GM19193 (cell line): ENCODE results near the gene SCRG1.

Experiments used
- POLR2A ChIP-seq: IDR thresholded peaks from 4 replicates; pipeline ENCODE4 v1.6.1; 2011; ENCODE audit not compliant: insufficient read depth, insufficient read length; ENCODE audit errors: extremely low read depth

The SCRG1 gene

GRCh38 chr4:173381610-173382009 lies 17.3 kb downstream of the SCRG1 start:
- TF ChIP-seq POLR2A: no peak

DNA sequence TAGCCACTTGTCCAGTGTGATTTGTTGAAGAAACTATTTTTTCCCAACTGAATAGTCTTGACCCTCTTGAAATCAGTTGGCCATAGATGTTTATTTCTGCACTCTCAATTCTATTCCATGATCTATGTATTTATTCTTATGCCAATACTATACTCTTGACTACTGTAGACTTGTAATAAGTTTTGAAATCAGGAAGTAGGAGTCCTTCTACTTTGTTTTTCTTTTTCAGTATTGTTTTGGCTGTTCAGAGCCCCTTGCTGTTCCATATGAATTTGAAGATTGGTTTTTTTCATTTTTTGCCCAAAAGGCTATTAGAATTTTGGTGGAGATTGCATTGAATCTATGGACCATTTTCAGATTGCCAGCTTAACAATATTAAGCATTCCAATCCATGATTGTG lies 17.9 kb downstream of the SCRG1 start:
- TF ChIP-seq POLR2A: no peak

DNA sequence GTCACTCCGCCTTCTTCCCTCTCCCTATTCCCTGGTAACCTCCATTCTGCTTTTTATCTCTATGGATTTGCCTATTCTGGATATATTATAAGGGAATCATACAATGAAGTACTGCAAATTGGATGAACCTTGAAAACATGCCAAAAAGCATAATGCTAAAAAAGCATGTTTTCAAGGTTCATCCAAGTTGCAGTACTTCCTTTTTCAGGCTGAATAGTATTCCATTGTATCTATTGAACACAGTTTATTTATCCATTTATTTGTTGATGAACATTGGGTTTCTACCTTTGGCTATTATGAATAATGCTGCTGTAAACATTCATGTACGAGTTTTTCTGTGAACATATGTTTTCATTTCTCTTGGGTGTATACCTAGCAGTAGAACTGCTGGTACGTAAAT lies 19.0 kb downstream of the SCRG1 start:
- no peak for TF ChIP-seq POLR2A

GRCh38 chr4:173374588-173374987 lies 24.3 kb downstream of the SCRG1 start:
- TF ChIP-seq POLR2A: no peak

DNA sequence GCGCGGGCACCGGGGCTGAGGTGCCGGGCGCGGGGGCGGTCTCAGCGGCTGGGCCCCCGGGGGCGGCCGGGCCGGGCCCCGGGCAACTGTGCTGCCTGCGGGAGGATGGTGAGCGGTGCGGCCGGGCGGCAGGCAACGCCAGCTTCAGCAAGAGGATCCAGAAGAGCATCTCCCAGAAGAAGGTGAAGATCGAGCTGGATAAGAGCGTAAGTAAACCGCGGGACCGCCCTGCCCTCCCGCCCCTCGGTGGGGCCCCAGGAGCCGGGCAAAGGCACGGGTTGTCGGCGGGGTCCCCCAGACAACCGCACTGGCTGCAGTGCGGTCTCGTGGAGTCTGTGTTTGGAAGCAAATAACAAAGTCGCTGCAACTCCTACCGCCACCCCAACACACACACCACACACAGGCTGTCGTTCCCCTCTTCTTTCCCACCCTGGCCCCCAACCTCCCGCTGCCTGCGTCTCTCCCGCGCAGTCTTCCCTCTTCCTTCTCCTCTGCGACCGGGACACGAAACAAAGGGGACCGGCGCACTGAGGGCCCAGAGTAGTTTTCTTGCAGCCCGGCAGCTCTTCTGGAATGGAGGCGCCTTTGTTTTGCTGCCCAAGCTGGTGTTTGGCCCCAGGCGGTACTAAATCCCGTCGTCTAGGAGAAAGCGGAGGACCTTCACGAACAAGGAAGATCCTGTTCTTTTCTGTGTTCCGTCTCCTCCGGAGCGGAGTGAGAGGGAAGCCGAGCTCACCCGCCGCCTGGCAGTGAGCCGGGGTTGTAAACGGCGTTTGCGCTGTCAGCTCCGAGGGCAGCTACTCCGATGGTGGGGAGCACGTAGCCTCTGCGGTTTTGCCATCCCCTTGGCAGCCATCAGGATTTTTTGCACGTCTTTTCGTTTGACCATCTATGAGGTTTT lies 27.4 kb downstream of the SCRG1 start:
- TF ChIP-seq POLR2A: no peak

GRCh38 chr4:173370477-173371291 lies 28.2 kb downstream of the SCRG1 start, which contains the start of gene SAP30:
Gene SAP30 (plus strand): TSS chr4:173370954. CDS start chr4:173371183, 229 bp downstream.
- TF ChIP-seq POLR2A: peak; percentile 96

DNA sequence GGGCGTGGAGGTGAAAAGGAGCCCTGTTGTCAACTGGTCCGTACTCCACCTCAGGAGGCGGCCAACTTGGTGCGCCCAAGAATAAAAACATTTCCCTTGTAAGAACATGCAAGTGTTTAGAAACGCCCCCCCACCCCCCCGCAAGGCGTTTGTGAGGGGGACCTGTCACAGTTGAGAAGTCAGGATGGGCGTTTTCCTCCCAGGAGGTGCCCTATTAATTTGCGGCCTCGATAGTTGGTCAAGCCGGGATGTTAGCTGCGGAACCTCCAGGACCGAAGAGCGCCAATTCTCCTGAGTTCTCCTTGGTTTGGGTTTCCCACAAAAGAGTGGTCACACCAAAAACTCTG lies 28.8 kb downstream of the SCRG1 start:
- peak; percentile 5 for TF ChIP-seq POLR2A

GRCh38 chr4:173367946-173368345 lies 31.0 kb downstream of the SCRG1 start:
- TF ChIP-seq POLR2A: no peak

DNA sequence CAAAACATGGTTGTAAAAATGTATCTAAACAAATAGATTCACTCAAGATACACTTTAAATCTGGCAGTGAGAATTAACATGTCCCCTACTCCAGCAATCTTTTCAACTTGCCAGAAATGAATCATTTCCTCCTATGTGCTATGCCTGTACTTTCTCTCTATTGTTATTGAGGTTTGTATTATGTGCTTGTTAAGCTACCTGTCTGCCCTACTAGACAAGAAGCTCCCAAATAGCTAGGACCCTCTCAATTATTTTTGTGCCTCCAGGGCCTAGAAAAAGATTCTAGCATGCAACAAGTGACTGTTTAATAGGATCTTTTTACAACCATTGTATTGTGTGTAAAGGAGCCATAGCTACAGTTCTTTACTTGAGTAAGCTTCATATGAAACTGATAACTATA lies 31.6 kb downstream of the SCRG1 start:
- TF ChIP-seq POLR2A: no peak

GRCh38 chr4:173365359-173365996 lies 33.4 kb downstream of the SCRG1 start:
- TF ChIP-seq POLR2A: no peak

DNA sequence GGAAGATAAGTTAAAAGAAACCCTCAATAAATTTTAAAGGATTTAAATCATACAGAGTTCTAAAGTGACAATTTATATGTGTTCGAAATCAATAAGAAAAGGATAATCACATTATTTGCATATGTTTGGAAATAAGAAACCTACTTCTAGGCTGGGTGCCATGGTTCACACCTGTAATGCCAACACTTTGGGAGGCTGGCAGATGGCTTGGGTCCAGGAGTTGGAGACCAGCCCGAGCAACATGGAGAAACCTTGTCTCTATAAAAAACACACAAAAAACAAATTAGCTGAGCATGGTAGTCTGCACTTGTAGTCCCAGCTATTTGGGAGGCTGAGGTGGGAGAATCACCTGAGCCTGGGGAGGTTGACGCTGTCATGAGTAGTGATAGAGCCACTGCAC lies 36.2 kb downstream of the SCRG1 start:
- no peak for TF ChIP-seq POLR2A

- no peak for TF ChIP-seq POLR2A
These were observed 38.2 kb downstream of the SCRG1 start for GRCh38 chr4:173360587-173361221.

GRCh38 chr4:173357939-173358338 lies 41.0 kb downstream of the SCRG1 start:
- no peak for TF ChIP-seq POLR2A

GRCh38 chr4:173347467-173347866 lies 51.4 kb downstream of the SCRG1 start:
- no peak for TF ChIP-seq POLR2A

DNA sequence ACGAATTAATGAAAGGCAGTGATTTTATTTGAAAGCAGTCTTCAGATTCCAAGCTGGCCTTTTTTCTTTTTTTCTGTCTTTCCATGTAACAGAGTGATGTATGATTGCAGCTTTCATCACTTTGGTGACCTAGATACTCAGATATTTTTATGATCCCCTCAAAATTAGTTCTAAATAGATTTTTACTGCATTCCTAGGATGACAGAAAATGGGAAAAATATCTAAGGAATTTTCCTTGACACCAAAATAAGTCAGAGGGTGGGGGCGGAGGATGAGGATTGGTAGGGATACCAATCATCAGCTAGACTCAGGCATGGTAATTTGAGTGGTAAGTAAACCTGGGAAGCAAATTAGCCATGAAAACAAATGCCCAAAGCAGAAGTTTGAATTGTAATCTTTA lies 52.8 kb downstream of the SCRG1 start:
- no peak for TF ChIP-seq POLR2A
